ENCODE results near the gene FOXE1. TPM values are rescaled to one million over a fixed set of nuclear protein-coding genes. Genes with fewer than 3 reads are reported as not detected.

The FOXE1 gene
- total and polyA plus RNA-seq, 2 of the 13 experiments (the other 11 are each of a cell fraction or from before 2014, with no cell fraction given), result not detected

DNA sequence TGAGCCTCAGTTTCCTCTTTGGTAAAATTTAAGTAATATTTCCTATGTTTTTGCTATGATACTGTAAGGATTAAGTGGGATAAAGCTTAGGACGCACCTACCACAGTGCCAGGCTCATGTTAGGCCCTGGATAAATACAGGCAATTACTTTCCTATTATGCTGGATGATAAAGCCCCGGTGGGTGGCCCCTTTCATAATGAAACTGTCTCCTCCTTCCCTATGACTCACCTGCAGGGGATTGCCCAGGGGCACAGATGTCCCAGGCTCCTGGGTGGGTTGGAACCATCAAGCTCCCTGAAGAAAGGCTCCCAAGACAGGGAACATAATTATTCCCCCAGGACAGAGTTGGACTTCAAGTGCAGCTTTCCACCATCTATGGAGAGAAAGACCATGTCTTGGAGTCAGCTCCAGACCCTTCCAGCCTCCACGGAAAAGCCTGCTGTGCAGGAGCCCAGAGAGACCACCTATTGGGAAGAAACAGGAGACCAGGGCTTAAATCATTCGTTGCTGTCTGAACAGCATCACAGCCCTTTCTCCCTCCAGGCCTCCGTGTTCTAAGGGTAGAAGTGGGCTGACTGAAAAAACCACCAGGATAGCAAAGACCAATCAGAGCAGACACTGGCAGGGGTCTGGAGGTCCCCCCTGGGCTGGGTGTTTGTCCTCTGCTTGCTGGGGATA, 43.2 kb upstream of the FOXE1 start:
- H3K9ac ChIP-seq (ENCODE audit: insufficient read depth, low read depth, low read length), result no peak overlapping the region
- POLR2A ChIA-PET, result no interaction called here
- H4K20me1 ChIP-seq (ENCODE audit: insufficient read depth, low read length), result no peaks in the 10 kb centered on the region
- H3K9me3 ChIP-seq (ENCODE audit: low read length), result no peaks in the 10 kb centered on the region
- no peak for DNase-seq (ENCODE audit: low spot score)
- no peak for ATAC-seq
- no peak overlapping the region for H3K4me3 ChIP-seq (replicated peaks in 1 of 3; ENCODE audit: insufficient read depth in 1 of 3, low read depth in 2 of 3, low read length in 3 of 3)
- in situ Hi-C loops (cut with HindIII; ENCODE audit: extremely low pct_ligation_motif_present, low pct_unique_long_range_greater_than_20kb), result no loop called here
- CTCF ChIA-PET (ENCODE audit: low intra/inter-chr PET ratio, low total read pairs), result no interaction called here
- H3K27me3 ChIP-seq (ENCODE audit: control insufficient read depth in 1 of 2, insufficient read depth in 2 of 2, low read length in 2 of 2), result no peaks in the 10 kb centered on the region; a peak in 2 of 5 replicates
- intact Hi-C loops (cut with micrococcal nuclease; ENCODE audit: unreplicated experiment), result no loop called here
- FAIRE-seq, result no peak
- no peak overlapping the region for H3K27ac ChIP-seq (ENCODE audit: extremely low read length, insufficient read depth, low read length)
- no TSS peak for BruUV-seq (replicated peaks)
- no peaks in the 10 kb centered on the region for H3K36me3 ChIP-seq (replicated peaks in 1 of 2; ENCODE audit: control insufficient read depth in 1 of 2, insufficient read depth in 2 of 2, low read length in 2 of 2)
- no peak overlapping the region for H2AFZ ChIP-seq (ENCODE audit: low read length)
- no peak overlapping the region for H3K4me2 ChIP-seq (ENCODE audit: low read depth, low read length)
- 29% methylated on average over 5 of the region's 5 CpGs for WGBS (ENCODE audit: low lambda C conversion rate)
- H3K79me2 ChIP-seq (ENCODE audit: insufficient read depth, low read length), result no peaks in the 10 kb centered on the region
- no peaks in the 10 kb centered on the region for H3K4me1 ChIP-seq (ENCODE audit: insufficient read depth, low read length)
- TF ChIP-seq PAF1 (CRISPR knock-in tag; IDR thresholded peaks at IDR 0.05), result no peak
- TF ChIP-seq LRRFIP1 (CRISPR knock-in tag; conservative IDR thresholded peaks at IDR 0.05), result no peak
- TF ChIP-seq, protein P1, sequence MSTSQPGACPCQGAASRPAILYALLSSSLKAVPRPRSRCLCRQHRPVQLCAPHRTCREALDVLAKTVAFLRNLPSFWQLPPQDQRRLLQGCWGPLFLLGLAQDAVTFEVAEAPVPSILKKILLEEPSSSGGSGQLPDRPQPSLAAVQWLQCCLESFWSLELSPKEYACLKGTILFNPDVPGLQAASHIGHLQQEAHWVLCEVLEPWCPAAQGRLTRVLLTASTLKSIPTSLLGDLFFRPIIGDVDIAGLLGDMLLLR (CRISPR knock-in tag; IDR thresholded peaks at IDR 0.05), result no peak
- TF ChIP-seq SNRNP70 (IDR thresholded peaks at IDR 0.05; ENCODE audit: low read depth, low read length), result no peak
- TF ChIP-seq NR1H2 (CRISPR knock-in tag; IDR thresholded peaks at IDR 0.05; ENCODE audit: borderline replicate concordance, low read depth), result no peak
- TF ChIP-seq IRF2 (CRISPR knock-in tag; IDR thresholded peaks at IDR 0.05), result no peak
- no peak for TF ChIP-seq ZNF446 (CRISPR knock-in tag; IDR thresholded peaks at IDR 0.05)
- TF ChIP-seq YY1 (IDR thresholded peaks at IDR 0.05; ENCODE audit: insufficient read depth, insufficient replicate concordance, low read depth, low read length), result no peak
- no peak for TF ChIP-seq ZUFSP (CRISPR knock-in tag; IDR thresholded peaks at IDR 0.05; ENCODE audit: borderline replicate concordance)
- TF ChIP-seq PHF21A (CRISPR knock-in tag; IDR thresholded peaks at IDR 0.05), result no peak
- no peak for TF ChIP-seq MYNN (CRISPR knock-in tag; IDR thresholded peaks at IDR 0.05; ENCODE audit: low read depth)
- no peak for TF ChIP-seq GTF2F1 (IDR thresholded peaks at IDR 0.05; ENCODE audit: low read length)
- no peak for TF ChIP-seq TAF15 (IDR thresholded peaks at IDR 0.05; ENCODE audit: low read depth, low read length, poor library complexity, severe bottlenecking)
- no peak for TF ChIP-seq E2F2 (CRISPR knock-in tag; IDR thresholded peaks at IDR 0.05; ENCODE audit: borderline replicate concordance)
- TF ChIP-seq ZNF382 (CRISPR knock-in tag; IDR thresholded peaks at IDR 0.05; ENCODE audit: borderline replicate concordance), result no peak
- TF ChIP-seq FOSL1 (CRISPR knock-in tag; IDR thresholded peaks at IDR 0.05; ENCODE audit: borderline replicate concordance), result no peak
- no peak for TF ChIP-seq NFATC3 (CRISPR knock-in tag; IDR thresholded peaks at IDR 0.05)
- TF ChIP-seq ZNF251 (CRISPR knock-in tag; IDR thresholded peaks at IDR 0.05), result no peak
